ENCODE measurements around the gene AP3S1. TPM values are rescaled to one million over a fixed set of nuclear protein-coding genes. Genes with fewer than 3 reads are reported as not detected.

Gene AP3S1
- total RNA-seq, 2 experiments from 2014 or later, result 76.0 to 89.5 TPM

DNA sequence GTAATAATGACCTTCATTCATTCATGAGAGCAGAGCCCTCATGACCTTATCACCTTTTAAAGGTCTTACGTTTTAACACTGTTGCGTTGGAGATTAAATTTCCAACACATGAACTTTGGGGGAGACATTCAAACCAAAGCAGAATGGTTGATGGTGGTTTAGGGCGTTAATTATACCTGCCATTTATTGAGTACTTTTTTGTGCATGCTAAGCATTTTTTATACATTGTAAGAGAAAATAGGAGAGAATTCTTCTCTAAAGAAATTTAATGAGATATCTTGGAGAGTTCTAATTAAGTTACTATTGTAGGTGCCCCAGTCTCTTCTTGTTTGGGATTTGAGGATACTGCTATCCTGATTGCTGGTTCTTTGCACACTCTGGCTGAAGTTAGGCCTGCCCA lies 12.4 kb downstream of the AP3S1 start:
- DNase-seq (ENCODE audit: low spot score), result no peak
- no peaks in the 10 kb centered on the region for H3K9me2 ChIP-seq (ENCODE audit: insufficient read depth, low read length)
- CTCF ChIA-PET (ENCODE audit: unreplicated experiment), result no interaction called here
- H3K4me1 ChIP-seq (ENCODE audit: insufficient read depth, low read length, poor library complexity, severe bottlenecking), result no peaks in the 10 kb centered on the region
- BruUV-seq (replicated peaks), result no TSS peak
- H3K4me3 ChIP-seq (ENCODE audit: low read depth, low read length, poor library complexity, severe bottlenecking), result no peak overlapping the region
- no peaks in the 10 kb centered on the region for H4K20me1 ChIP-seq (ENCODE audit: insufficient read depth, low read length)
- peaks cover 63% of the 10 kb centered on the region; the same call in 1 of the 2 replicates for H3K79me2 ChIP-seq (ENCODE audit: insufficient read depth, low read depth, low read length)
- H3K9me3 ChIP-seq (ENCODE audit: low read length), result peaks cover 9% of the 10 kb centered on the region; the same call in 1 of the 2 replicates
- TF ChIP-seq EZH2phosphoT487 (IDR thresholded peaks at IDR 0.05; ENCODE audit: borderline replicate concordance, low read depth, low read length), result no peak
- TF ChIP-seq, protein P1, sequence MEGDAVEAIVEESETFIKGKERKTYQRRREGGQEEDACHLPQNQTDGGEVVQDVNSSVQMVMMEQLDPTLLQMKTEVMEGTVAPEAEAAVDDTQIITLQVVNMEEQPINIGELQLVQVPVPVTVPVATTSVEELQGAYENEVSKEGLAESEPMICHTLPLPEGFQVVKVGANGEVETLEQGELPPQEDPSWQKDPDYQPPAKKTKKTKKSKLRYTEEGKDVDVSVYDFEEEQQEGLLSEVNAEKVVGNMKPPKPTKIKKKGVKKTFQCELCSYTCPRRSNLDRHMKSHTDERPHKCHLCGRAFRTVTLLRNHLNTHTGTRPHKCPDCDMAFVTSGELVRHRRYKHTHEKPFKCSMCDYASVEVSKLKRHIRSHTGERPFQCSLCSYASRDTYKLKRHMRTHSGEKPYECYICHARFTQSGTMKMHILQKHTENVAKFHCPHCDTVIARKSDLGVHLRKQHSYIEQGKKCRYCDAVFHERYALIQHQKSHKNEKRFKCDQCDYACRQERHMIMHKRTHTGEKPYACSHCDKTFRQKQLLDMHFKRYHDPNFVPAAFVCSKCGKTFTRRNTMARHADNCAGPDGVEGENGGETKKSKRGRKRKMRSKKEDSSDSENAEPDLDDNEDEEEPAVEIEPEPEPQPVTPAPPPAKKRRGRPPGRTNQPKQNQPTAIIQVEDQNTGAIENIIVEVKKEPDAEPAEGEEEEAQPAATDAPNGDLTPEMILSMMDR (conservative IDR thresholded peaks at IDR 0.05; ENCODE audit: low read length), result no peak
- POLR2A ChIA-PET, result no interaction called here
- H3K36me3 ChIP-seq (ENCODE audit: insufficient read depth, low read length), result peaks cover 8% of the 10 kb centered on the region
- H2AFZ ChIP-seq (ENCODE audit: low read length), result no peak overlapping the region
- no peak overlapping the region for H3K27ac ChIP-seq (ENCODE audit: low read depth, low read length, poor library complexity, severe bottlenecking)
- intact Hi-C loops (cut with micrococcal nuclease; ENCODE audit: unreplicated experiment), result no loop called here
- H3K4me2 ChIP-seq (ENCODE audit: low read length), result no peak overlapping the region

DNA sequence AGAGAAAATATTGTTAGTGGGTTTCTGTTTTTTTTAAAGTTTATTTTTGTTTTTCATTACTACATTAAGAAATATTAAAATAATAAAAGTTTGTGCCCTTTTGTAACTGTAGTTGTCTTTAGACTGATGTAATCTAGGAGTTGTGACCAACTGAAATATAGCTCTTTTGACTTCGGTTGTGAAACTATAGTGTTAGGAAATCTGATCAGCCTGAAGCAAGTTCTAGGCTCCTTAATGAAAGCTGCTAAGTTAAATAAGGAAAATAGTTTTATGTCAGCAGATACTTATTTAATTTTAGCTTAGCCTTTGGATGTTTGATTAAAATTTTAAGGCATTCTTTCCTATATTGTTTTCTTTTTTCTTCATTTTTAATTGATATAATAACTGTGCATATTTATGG lies 14.2 kb downstream of the AP3S1 start:
- intact Hi-C loops (cut with micrococcal nuclease; ENCODE audit: unreplicated experiment), result no loop called here
- TF ChIP-seq, protein P1 (conservative IDR thresholded peaks at IDR 0.05; ENCODE audit: low read length), result no peak
- no peak for TF ChIP-seq EZH2phosphoT487 (IDR thresholded peaks at IDR 0.05; ENCODE audit: borderline replicate concordance, low read depth, low read length)
- Histone ChIP-seq H3K9me3 (ENCODE audit: low read length) (peaks cover 9% of the 10 kb centered on the region; the same call in 1 of the 2 replicates), H4K20me1 (ENCODE audit: insufficient read depth, low read length) (no peaks in the 10 kb centered on the region), H3K4me2 (ENCODE audit: low read length) (no peak overlapping the region), H3K27ac (ENCODE audit: low read depth, low read length, poor library complexity, severe bottlenecking) (no peak overlapping the region), H3K36me3 (ENCODE audit: insufficient read depth, low read length) (peaks cover 8% of the 10 kb centered on the region), H3K79me2 (ENCODE audit: insufficient read depth, low read depth, low read length) (peaks cover 52% of the 10 kb centered on the region; the same call in 1 of the 2 replicates), H2AFZ (ENCODE audit: low read length) (no peak overlapping the region), H3K9me2 (ENCODE audit: insufficient read depth, low read length) (no peaks in the 10 kb centered on the region), H3K4me1 (ENCODE audit: insufficient read depth, low read length, poor library complexity, severe bottlenecking) (no peaks in the 10 kb centered on the region), H3K4me3 (ENCODE audit: low read depth, low read length, poor library complexity, severe bottlenecking) (no peak overlapping the region)
- DNase-seq (ENCODE audit: low spot score), result no peak
- POLR2A ChIA-PET, result interaction anchor here (0.7 to 0.9 kb wide), 2 partner anchors 8 to 1027 kb away, joined by 3 to 4 read pairs; no protein-coding TSS in a partner anchor
- CTCF ChIA-PET (ENCODE audit: unreplicated experiment), result no interaction called here
- BruUV-seq (replicated peaks), result no TSS peak

DNA sequence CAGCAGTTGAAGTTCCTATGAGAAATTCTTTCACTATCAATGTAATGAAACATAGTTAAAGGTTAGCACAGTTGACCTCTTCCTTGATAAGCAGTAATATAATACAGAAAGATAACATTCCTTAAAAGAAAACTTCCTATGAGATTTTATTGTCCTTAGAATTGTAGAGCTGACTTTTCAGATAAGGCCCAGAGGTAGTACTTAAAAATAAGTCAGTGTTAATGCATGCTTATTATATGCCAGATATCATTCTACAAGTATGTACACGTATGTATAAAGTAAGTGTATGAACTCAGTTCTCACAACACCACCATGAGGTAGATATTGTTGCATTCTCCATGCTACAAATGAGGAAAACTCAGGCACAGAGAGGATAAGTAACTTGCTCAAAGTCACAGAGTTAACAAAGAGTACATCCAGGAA lies 15.3 kb downstream of the AP3S1 start:
- ChIA-PET POLR2A (interaction anchor here (0.8 kb wide), 1 partner anchor 10 kb away, joined by 3 read pairs; no protein-coding TSS in a partner anchor), CTCF (ENCODE audit: unreplicated experiment) (no interaction called here)
- peaks cover 8% of the 10 kb centered on the region for H3K36me3 ChIP-seq (ENCODE audit: insufficient read depth, low read length)
- TF ChIP-seq, protein P1 (conservative IDR thresholded peaks at IDR 0.05; ENCODE audit: low read length), result no peak
- no peak for TF ChIP-seq EZH2phosphoT487 (IDR thresholded peaks at IDR 0.05; ENCODE audit: borderline replicate concordance, low read depth, low read length)
- intact Hi-C loops (cut with micrococcal nuclease; ENCODE audit: unreplicated experiment), result no loop called here
- H3K4me1 ChIP-seq (ENCODE audit: insufficient read depth, low read length, poor library complexity, severe bottlenecking), result no peaks in the 10 kb centered on the region
- H2AFZ ChIP-seq (ENCODE audit: low read length), result no peak overlapping the region
- no peak overlapping the region for H3K27ac ChIP-seq (ENCODE audit: low read depth, low read length, poor library complexity, severe bottlenecking)
- no peak for DNase-seq (ENCODE audit: low spot score)
- peaks cover 9% of the 10 kb centered on the region; the same call in 1 of the 2 replicates for H3K9me3 ChIP-seq (ENCODE audit: low read length)
- no peaks in the 10 kb centered on the region for H3K9me2 ChIP-seq (ENCODE audit: insufficient read depth, low read length)
- H3K79me2 ChIP-seq (ENCODE audit: insufficient read depth, low read depth, low read length), result peaks cover 41% of the 10 kb centered on the region; the same call in 1 of the 2 replicates
- H3K4me2 ChIP-seq (ENCODE audit: low read length), result no peak overlapping the region
- no peaks in the 10 kb centered on the region for H4K20me1 ChIP-seq (ENCODE audit: insufficient read depth, low read length)
- BruUV-seq (replicated peaks), result no TSS peak
- H3K4me3 ChIP-seq (ENCODE audit: low read depth, low read length, poor library complexity, severe bottlenecking), result no peak overlapping the region

Data from OCI-LY7 (cell line).